Stimulated activated CD8-positive, alpha-beta memory T cell treated with anti-CD3 and anti-CD28 coated beads, Interleukin-7, amount 100 ng/mL, for 48 hours (primary cell): ENCODE results near the gene SMYD5.
"Not testable (repeated sequence)": the region's sequence is repeated elsewhere in the genome, so short reads cannot be mapped to it uniquely, and the experiment has no call there.

ENCODE experiments used
- DNase-seq, 2 donors: peaks; one replicate each; pipeline ENCODE4 v3.0.0-alpha.2; 2020; ENCODE audit warnings: low read depth in 1 of 2; ENCODE audit errors: extremely low read depth in 1 of 2

Gene SMYD5

GRCh38 chr2:73214120-73215035 lies at the start of gene SMYD5:
Gene SMYD5, plus strand, starts transcription at chr2:73214245. Its CDS starts 22 bp downstream, at chr2:73214267.
- peak; percentile 83 to 86 for DNase-seq

- DNase-seq, result not testable (repeated sequence)
These were observed 48.1 kb upstream of the SMYD5 start for GRCh38 chr2:73165978-73166377.

GRCh38 chr2:73166813-73167212 lies 47.2 kb upstream of the SMYD5 start:
- not testable (repeated sequence) for DNase-seq

GRCh38 chr2:73168348-73168747 lies 45.7 kb upstream of the SMYD5 start:
- not testable (repeated sequence) for DNase-seq

- not testable (repeated sequence) for DNase-seq
These were observed 43.7 kb upstream of the SMYD5 start for GRCh38 chr2:73170341-73170740.

GRCh38 chr2:73172963-73173362 lies 41.1 kb upstream of the SMYD5 start:
- DNase-seq, result peak in 1 of 2 donors; percentile 59

- DNase-seq, result no peak
These were observed 40.3 kb upstream of the SMYD5 start for GRCh38 chr2:73173781-73174180.

GRCh38 chr2:73174244-73174643 lies 39.8 kb upstream of the SMYD5 start:
- DNase-seq, result no peak

GRCh38 chr2:73174941-73175662 lies 38.9 kb upstream of the SMYD5 start:
- no peak for DNase-seq

- peak; percentile 53 to 66 for DNase-seq
These were observed 38.3 kb upstream of the SMYD5 start for GRCh38 chr2:73175663-73176204.

- no peak for DNase-seq
These were observed 37.7 kb upstream of the SMYD5 start for GRCh38 chr2:73176205-73176880.

- DNase-seq, result peak; percentile 71 to 77
These were observed 37.0 kb upstream of the SMYD5 start for GRCh38 chr2:73176881-73177644.

- DNase-seq, result no peak
These were observed 36.3 kb upstream of the SMYD5 start for GRCh38 chr2:73177645-73178255.

- no peak for DNase-seq
These were observed 28.1 kb upstream of the SMYD5 start for GRCh38 chr2:73185965-73186364.

- DNase-seq, result no peak
These were observed 26.5 kb upstream of the SMYD5 start for GRCh38 chr2:73187549-73187948.

- no peak for DNase-seq
These were observed 16.5 kb upstream of the SMYD5 start for GRCh38 chr2:73197579-73197978.

GRCh38 chr2:73200281-73200680 lies 13.8 kb upstream of the SMYD5 start:
- DNase-seq, result not testable (repeated sequence)

GRCh38 chr2:73202156-73203054 lies 11.6 kb upstream of the SMYD5 start, which contains the start of gene NOTO:
Gene NOTO, plus strand, starts transcription at chr2:73202574. Its CDS starts 93 bp downstream, at chr2:73202667.
- no peak for DNase-seq
